Heart right ventricle (tissue), 16 donors: ENCODE results near the gene CEP131. TPM values are rescaled to one million over a fixed set of nuclear protein-coding genes. Genes with fewer than 3 reads are reported as not detected.

Experiments
- ATAC-seq, 8 donors: fragments of 200-7000 bp; cut with Tn5 transposase; one replicate each; pipeline ENCODE4 v1.9.1; 2020; ENCODE audit warnings: mild to moderate bottlenecking in 8 of 8, moderate library complexity in 8 of 8, moderate number of reproducible peaks in 1 of 8
- DNase-seq, 2 donors: peaks; one replicate each; pipeline ENCODE4 v3.0.0-alpha.2; 2020
- H3K27ac ChIP-seq, 10 donors: fragments of 200-600 bp; sonication (generic) in 2 of 10; one replicate each; pipeline versions ENCODE4 v1.5.0 to v1.8.0; 2020 to 2022; ENCODE audit warnings: mild to moderate bottlenecking in 3 of 10
- H3K27me3 ChIP-seq, 7 donors: fragments of 200-600 bp; one replicate each; pipeline ENCODE4 v1.8.0; 2021 to 2022; ENCODE audit warnings: mild to moderate bottlenecking in 2 of 7
- H3K36me3 ChIP-seq, 9 donors: fragments of 200-600 bp; sonication (generic) in 1 of 9; one replicate each; pipeline versions ENCODE4 v1.5.0 to v1.8.0; 2020 to 2022; ENCODE audit warnings: mild to moderate bottlenecking in 2 of 9
- H3K4me1 ChIP-seq, 9 donors: fragments of 200-600 bp; sonication (generic) in 1 of 9; one replicate each; pipeline versions ENCODE4 v1.5.0 to v1.8.0; 2020 to 2022; ENCODE audit warnings: mild to moderate bottlenecking in 4 of 9
- H3K4me3 ChIP-seq, 10 donors: fragments of 200-600 bp; sonication (generic) in 2 of 10; one replicate each; pipeline versions ENCODE4 v1.5.0 to v1.8.0; 2020 to 2022; ENCODE audit warnings: mild to moderate bottlenecking in 7 of 10, moderate library complexity in 2 of 10
- H3K9me3 ChIP-seq, 11 donors: fragments of 200-600 bp in 10 of 11; sonication (generic) in 2 of 11; one replicate each; pipeline versions ENCODE4 v1.5.0 to v1.8.0; 2013 to 2022; ENCODE audit warnings: mild to moderate bottlenecking in 2 of 11, control low read depth in 1 of 11, moderate library complexity in 1 of 11
- WGBS, 2 donors: extraction: QIAGEN DNeasy Blood & Tissue Kit; methylation state at CpG; one replicate each; pipeline ENCODE4 v1.1.7; 2013; ENCODE audit warnings: inconsistent platforms in 1 of 2; 5-methylcytosine and 5-hydroxymethylcytosine counted together
- intact Hi-C, 10 donors: fragments of 100-400 bp; cut with DNase I; formaldehyde crosslinking; loops; one replicate each; pipeline versions ENCODE4 v1.11.1 to v1.14.2; 2022
- polyA plus RNA-seq, 2 donors: library from polyadenylated mRNA; stranded (reverse); fragments of 200-250 nt; gene quantifications; one replicate each; pipeline ENCODE4 v1.2.3, GENCODE V29; 2013
- total RNA-seq, 10 donors: library from RNA; stranded (reverse); fragmentation: NEBNext Ultra II Directional in 3 of 10; extraction: Animal tissue kit (Norgen Biotek cat#: 25700) in 3 of 10; gene quantifications; one replicate each; pipeline versions ENCODE4 v1.2.1 to v1.2.4, GENCODE V29; 2021 to 2023
- TF ChIP-seq, protein P1 (sequence below), 9 donors: fragments of 200-600 bp; sonication (generic) in 2 of 9; IDR thresholded peaks; one replicate each; pipeline versions ENCODE4 v1.5.0 to v1.8.0; 2021 to 2022; ENCODE audit warnings: antibody characterized with exemption in 9 of 9, mild to moderate bottlenecking in 5 of 9, moderate library complexity in 1 of 9
- donor health status: Arrhythmogenic right ventricular cardiomyopathy.
- donor health status: ischemic (EF 13 %, LVEDD 7.1; RV severe dilation, severe dysfunction).
- donor health status: healthy with polysubstance abuse.
- donor health status: DM: no; HTN: yes; CAD: no.
- donor health status: DM: no; HTN: no; CAD: no.
- donor health status: ischemic (EF 25% LVEDD 6.9; RV normal size, moderate dysfunction).
- donor health status: ischemic (EF 25% LVEDD 5.7; RV mildly dilated, moderate dysfunction).
- donor health status: healthy.
- donor health status: DM: yes; HTN: yes; CAD: no.
- donor health status: Ischemic cardiomyopathy.
- donor health status: ischemic (EF 35%, LVEDD 5.7; RV mildly dilated, moderate dysfunction).
- donor health status: nonischemic (EF 11% LVEDD 7.7; RV severe dilation, severe dysfunction).
- donor health status: DM: yes; HTN: yes; CAD: no.
- donor health status: PGD.
- donor health status: ischemic (EF 29% LVEDD 5.4; RV normal size, mild dysfunction).
- donor health status: nonischemic (EF 23%, LVEDD 6.1; RV moderate dilation, normal function).

The CEP131 gene
- total and polyA plus RNA-seq, 12 donors: 6.4 to 20.9 (median 8.0) TPM

DNA sequence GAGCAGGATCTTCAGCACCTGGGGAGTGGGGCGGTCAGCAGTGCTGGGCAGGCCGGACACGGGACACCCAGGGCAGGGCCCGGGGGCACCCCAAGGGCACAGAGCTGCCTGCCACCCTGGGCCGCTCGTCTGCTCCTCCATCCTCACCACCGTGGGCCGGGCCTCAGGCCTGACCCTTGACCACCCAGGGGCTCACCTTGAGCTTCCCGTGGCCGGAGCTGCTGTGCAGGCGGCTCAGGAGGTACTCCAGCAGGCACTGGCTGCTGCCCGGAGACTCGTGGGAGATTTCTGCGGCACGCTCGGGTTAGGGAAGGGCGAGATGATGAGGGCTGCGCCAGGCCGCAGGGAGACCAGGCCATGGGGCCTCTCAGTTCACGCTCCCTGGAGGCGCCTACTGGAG is 14.0 kb upstream of the CEP131 start:
- no peak overlapping the region for H3K4me3 ChIP-seq
- 92% methylated on average over 21 of the region's 21 CpGs for WGBS, 2 donors
- no peaks in the 10 kb centered on the region for H3K9me3 ChIP-seq
- intact Hi-C loops: loop anchor here in 1 of 10 donors (10.0 kb wide), 1 partner anchor 242 kb away; the partner anchor contains the start of gene CHMP6
- TF ChIP-seq, protein P1, sequence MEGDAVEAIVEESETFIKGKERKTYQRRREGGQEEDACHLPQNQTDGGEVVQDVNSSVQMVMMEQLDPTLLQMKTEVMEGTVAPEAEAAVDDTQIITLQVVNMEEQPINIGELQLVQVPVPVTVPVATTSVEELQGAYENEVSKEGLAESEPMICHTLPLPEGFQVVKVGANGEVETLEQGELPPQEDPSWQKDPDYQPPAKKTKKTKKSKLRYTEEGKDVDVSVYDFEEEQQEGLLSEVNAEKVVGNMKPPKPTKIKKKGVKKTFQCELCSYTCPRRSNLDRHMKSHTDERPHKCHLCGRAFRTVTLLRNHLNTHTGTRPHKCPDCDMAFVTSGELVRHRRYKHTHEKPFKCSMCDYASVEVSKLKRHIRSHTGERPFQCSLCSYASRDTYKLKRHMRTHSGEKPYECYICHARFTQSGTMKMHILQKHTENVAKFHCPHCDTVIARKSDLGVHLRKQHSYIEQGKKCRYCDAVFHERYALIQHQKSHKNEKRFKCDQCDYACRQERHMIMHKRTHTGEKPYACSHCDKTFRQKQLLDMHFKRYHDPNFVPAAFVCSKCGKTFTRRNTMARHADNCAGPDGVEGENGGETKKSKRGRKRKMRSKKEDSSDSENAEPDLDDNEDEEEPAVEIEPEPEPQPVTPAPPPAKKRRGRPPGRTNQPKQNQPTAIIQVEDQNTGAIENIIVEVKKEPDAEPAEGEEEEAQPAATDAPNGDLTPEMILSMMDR (IDR thresholded peaks at IDR 0.05): no peak
- peaks cover 0 to 41% (median 4%) of the 10 kb centered on the region in 9 donors for H3K36me3 ChIP-seq
- DNase-seq (peak in 1 of 2 donors; percentile 8), ATAC-seq (no peak)
- peaks cover 10 to 50% (median 32%) of the 10 kb centered on the region in 9 donors for H3K4me1 ChIP-seq
- no peaks in the 10 kb centered on the region for H3K27me3 ChIP-seq
- no peak overlapping the region for H3K27ac ChIP-seq

DNA sequence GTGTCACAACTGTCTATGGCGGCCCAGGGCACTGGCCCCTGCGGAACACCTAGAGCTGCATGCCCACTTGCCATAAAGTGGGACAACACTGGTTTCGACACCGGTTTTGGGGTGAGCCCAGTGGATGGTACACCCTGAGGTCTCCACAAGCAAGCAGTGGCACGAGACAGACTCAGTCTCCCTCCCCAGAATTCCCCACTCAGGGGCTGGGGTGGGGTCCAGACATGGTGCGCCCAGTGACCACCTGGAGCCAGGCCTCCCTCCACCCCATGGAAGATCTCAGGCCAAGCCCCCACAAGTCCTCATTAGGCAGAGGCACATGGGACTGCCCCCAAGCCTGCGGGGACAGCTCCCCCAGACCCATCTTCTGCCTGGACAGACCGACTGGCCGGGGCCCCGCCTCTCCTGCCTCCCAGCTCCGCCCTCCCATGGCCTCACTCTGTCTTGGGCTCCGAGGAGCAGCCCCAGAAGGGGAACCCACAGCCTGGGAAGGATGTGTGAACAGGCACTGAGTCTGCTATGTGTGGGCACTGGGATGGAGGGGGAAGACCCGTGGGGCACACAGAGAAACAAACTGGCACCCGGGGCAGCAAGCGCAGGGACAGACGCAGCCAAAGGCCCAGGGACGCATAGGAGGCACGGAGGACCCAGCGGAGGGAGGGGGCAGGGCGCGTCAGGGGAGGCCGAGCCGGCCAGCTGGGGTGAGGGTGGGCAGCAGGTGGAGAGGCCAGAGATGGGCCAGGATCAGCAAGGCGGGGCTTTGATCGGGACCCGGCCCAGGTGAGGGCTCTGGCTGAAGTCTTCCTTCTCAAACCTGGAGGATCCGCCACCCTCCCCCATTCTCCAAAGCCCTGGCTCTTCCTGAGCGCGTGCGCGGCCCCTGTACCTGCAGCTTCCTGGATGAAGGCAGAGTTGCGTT is 13.3 kb upstream of the CEP131 start:
- H3K27ac ChIP-seq: no peak overlapping the region
- WGBS, 2 donors: 93% methylated on average over 32 of the region's 32 CpGs
- TF ChIP-seq, protein P1 (IDR thresholded peaks at IDR 0.05): no peak
- ATAC-seq (no peak), DNase-seq (peak in 1 of 2 donors; percentile 15)
- no peaks in the 10 kb centered on the region for H3K9me3 ChIP-seq
- peaks cover 0 to 42% (median 5%) of the 10 kb centered on the region in 9 donors for H3K36me3 ChIP-seq
- H3K4me1 ChIP-seq: peaks cover 10 to 43% (median 32%) of the 10 kb centered on the region in 9 donors
- no peak overlapping the region for H3K4me3 ChIP-seq
- intact Hi-C loops: loop anchor here in 1 of 10 donors (10.0 kb wide), 1 partner anchor 241 kb away; the partner anchor contains the start of gene CHMP6
- no peaks in the 10 kb centered on the region for H3K27me3 ChIP-seq

DNA sequence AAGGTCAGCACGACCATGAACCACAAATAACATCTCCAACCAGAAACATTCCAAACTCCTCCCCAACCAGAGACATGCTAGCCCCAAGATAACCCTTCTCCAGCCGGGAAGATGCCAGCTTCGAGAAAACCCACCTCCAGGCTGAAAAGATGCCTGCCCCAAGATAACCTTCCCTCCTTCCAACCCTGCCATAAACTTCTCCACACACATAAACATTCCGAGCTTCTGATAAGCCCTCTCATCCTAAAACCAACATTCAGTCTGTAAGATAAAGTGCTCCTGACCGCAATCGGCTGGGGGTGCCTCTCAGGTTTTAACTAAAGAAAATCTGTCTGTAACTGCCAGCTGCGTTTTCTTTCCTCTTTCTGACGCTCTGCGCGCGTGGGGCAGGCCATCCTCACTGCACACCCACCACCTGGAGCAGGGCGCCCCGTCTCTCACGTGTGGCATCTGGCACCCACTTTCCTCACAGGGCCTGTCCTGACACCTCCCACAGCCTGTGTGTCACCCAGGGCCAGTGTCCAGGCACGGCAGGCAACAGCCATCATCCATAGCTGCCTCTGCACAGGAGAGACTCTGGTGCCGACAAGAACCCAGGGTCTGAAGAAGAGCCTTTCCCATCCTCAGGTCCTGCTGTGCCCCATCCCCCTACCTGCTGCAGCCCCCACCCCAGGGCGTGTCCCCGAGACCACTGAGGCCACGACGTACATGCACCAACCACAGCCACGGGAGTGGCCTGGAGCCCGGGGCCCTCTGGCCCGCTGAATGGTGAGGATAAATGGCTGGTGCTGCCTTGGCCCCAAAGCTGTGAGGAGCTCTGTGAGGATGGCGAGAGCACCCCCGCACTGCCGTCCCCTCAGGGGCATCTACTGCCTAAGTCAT is 12.4 kb upstream of the CEP131 start:
- no peak overlapping the region for H3K27ac ChIP-seq
- peak in 1 of 2 donors; percentile 8 for DNase-seq
- 86 to 88% methylated on average over 26 of the region's 26 CpGs for WGBS, 2 donors
- intact Hi-C loops: loop anchor here in 1 of 10 donors (10.0 kb wide), 1 partner anchor 240 kb away; the partner anchor contains the start of gene CHMP6
- H3K4me1 ChIP-seq: peaks cover 9 to 34% (median 25%) of the 10 kb centered on the region in 9 donors
- ATAC-seq: no peak
- H3K36me3 ChIP-seq: peaks cover 0 to 47% (median 5%) of the 10 kb centered on the region in 9 donors
- H3K4me3 ChIP-seq: no peak overlapping the region
- no peaks in the 10 kb centered on the region for H3K9me3 ChIP-seq
- H3K27me3 ChIP-seq: no peaks in the 10 kb centered on the region
- TF ChIP-seq, protein P1 (IDR thresholded peaks at IDR 0.05): no peak

DNA sequence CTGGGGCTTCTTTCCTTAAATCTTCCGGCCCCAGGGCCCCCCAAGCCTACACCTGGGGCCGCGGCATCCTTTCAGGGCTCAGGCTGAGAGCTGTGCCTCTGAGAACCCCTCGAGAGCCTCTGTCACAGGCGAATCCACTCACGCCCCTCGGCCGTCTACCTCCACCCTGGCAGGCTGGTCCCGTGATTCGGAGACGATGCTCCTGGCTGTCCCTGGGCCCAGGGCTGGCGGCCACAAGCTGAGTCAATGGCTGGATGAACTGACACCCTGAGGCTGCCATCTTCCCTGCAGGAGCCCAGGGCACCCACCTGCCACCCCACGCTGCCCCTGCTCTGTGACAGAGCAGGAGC is 11.7 kb upstream of the CEP131 start:
- Histone ChIP-seq H3K36me3 (peaks cover 0 to 54% (median 5%) of the 10 kb centered on the region in 9 donors), H3K27me3 (no peaks in the 10 kb centered on the region), H3K9me3 (no peaks in the 10 kb centered on the region), H3K4me1 (peaks cover 4 to 27% (median 19%) of the 10 kb centered on the region in 9 donors), H3K27ac (no peak overlapping the region), H3K4me3 (no peak overlapping the region)
- intact Hi-C loops: loop anchor here in 1 of 10 donors (10.0 kb wide), 1 partner anchor 240 kb away; the partner anchor contains the start of gene CHMP6
- ATAC-seq: no peak
- no peak for DNase-seq
- WGBS, 2 donors: 88% methylated on average over 13 of the region's 13 CpGs
- TF ChIP-seq, protein P1 (IDR thresholded peaks at IDR 0.05): no peak
